HCT116 (cell line): Measurements from ENCODE around the gene RNF114. TPM values are rescaled to one million over a fixed set of nuclear protein-coding genes. Genes with fewer than 3 reads are reported as not detected.

Source experiments
- ATAC-seq: fragments of 200-7000 bp; cut with Tn5 transposase; 2 replicates; pipeline ENCODE4 v1.9.1; 2020; ENCODE audit warnings: mild to moderate bottlenecking, moderate library complexity
- BruUV-seq: library from RNA; stranded (reverse); fragments of 400-500 nt; replicated peaks from 2 replicates; lab custom pipeline; 2021; lab: Mats Ljungman, UMichigan
- CTCF ChIA-PET: fragments of 300-600 bp; sonication (Branson Sonifier 250); formaldehyde crosslinking; loops from one replicate; lab custom pipeline; 2021; ENCODE audit warnings: antibody characterized with exemption; lab: Charles Lee
- POLR2A ChIA-PET: fragments of 300-600, 350-600 bp; sonication (Branson Sonifier 250); formaldehyde crosslinking; loops from one replicate; lab custom pipeline; 2021; ENCODE audit warnings: antibody characterized with exemption; lab: Charles Lee
- RAD21 ChIA-PET, 2 experiments: fragments of 300-600 bp; sonication (Branson Sonifier 250); formaldehyde crosslinking; loops; one replicate each; lab custom pipeline; 2023; ENCODE audit warnings: low total read pairs in 2 of 2; ENCODE audit not compliant: uncharacterized antibody in 2 of 2, unreplicated experiment in 2 of 2, low non-redundant PET in 1 of 2; lab: Charles Lee
- DNase-seq: peaks from one replicate; pipeline ENCODE4 v3.0.0-alpha.2; 2010; ENCODE audit warnings: low read depth, low spot score
- H2AFZ ChIP-seq: fragments of 200-600 bp; shearing (Covaris generic), sonication (generic); 2 replicates; pipeline ENCODE4 v1.6.1; 2017; ENCODE audit warnings: low read depth, mixed run types, mixed read lengths, antibody characterized with exemption, low read length; ENCODE audit not compliant: poor library complexity, severe bottlenecking
- H3K27ac ChIP-seq: 2 replicates; pipeline ENCODE4 v1.5.1; 2012; ENCODE audit warnings: low read depth, low read length
- H3K27me3 ChIP-seq: fragments of 200-600 bp; sonication (generic); 2 replicates; pipeline ENCODE4 v1.6.1; 2016; ENCODE audit warnings: mixed run types, low read length, mixed read lengths; ENCODE audit not compliant: insufficient read depth
- H3K36me3 ChIP-seq, 2 experiments: fragments of 200-500 bp in 1 of 2; fragments of 200-600 bp in 1 of 2; sonication (Bioruptor generic) in 1 of 2; sonication (generic) in 1 of 2; 2 replicates each; pipeline versions ENCODE4 v1.5.1 to v1.6.1; 2014 to 2016; ENCODE audit warnings: low read length in 2 of 2, inconsistent platforms in 1 of 2, mixed read lengths in 1 of 2, mixed run types in 1 of 2; ENCODE audit not compliant: insufficient read depth in 2 of 2, control insufficient read depth in 1 of 2
- H3K4me1 ChIP-seq, 2 experiments: fragments of 200-600 bp in 1 of 2; sonication (generic) in 1 of 2; 2 replicates each; pipeline versions ENCODE4 v1.5.1 to v1.6.1; 2012 to 2017; ENCODE audit warnings: low read length in 2 of 2, inconsistent platforms in 1 of 2, mild to moderate bottlenecking in 1 of 2, mixed read lengths in 1 of 2, mixed run types in 1 of 2, moderate library complexity in 1 of 2; ENCODE audit not compliant: insufficient read depth in 2 of 2, control insufficient read depth in 1 of 2
- H3K4me2 ChIP-seq: fragments of 200-600 bp; sonication (generic); 2 replicates; pipeline ENCODE4 v1.6.1; 2017; ENCODE audit warnings: mixed run types, low read length, mixed read lengths
- H3K4me3 ChIP-seq, 2 experiments: fragments of 200-600 bp in 1 of 2; sonication (generic) in 1 of 2; replicated peaks in 1 of 2; 2 replicates each; pipeline ENCODE4 v1.5.1; 2011 to 2016; ENCODE audit warnings: low read length in 2 of 2, control low read depth in 1 of 2, low read depth in 1 of 2, mild to moderate bottlenecking in 1 of 2, mixed read lengths in 1 of 2, mixed run types in 1 of 2
- H3K79me2 ChIP-seq: fragments of 200-600 bp; sonication (generic); 2 replicates; pipeline ENCODE4 v1.6.1; 2017; ENCODE audit warnings: mild to moderate bottlenecking, mixed run types, low read length, moderate library complexity, mixed read lengths; ENCODE audit not compliant: insufficient read depth
- H3K9ac ChIP-seq: fragments of 200-600 bp; sonication (generic); 2 replicates; pipeline ENCODE4 v1.6.1; 2016; ENCODE audit warnings: low read length, mixed read lengths
- H3K9me2 ChIP-seq: fragments of 200-600 bp; sonication (generic), shearing (Covaris generic); 2 replicates; pipeline ENCODE4 v1.6.1; 2017; ENCODE audit warnings: mixed run types, mild to moderate bottlenecking, moderate library complexity; ENCODE audit not compliant: insufficient read depth
- H3K9me3 ChIP-seq, 2 experiments: fragments of 200-500 bp in 1 of 2; fragments of 200-600 bp in 1 of 2; sonication (Bioruptor generic) in 1 of 2; sonication (generic) in 1 of 2; 2 replicates each; pipeline ENCODE4 v1.6.1; 2014 to 2017; ENCODE audit warnings: low read length in 2 of 2, mixed read lengths in 2 of 2, inconsistent platforms in 1 of 2, low read depth in 1 of 2, mild to moderate bottlenecking in 1 of 2, mixed run types in 1 of 2, moderate library complexity in 1 of 2; ENCODE audit not compliant: control insufficient read depth in 1 of 2, insufficient read depth in 1 of 2
- H4K20me1 ChIP-seq: fragments of 200-600 bp; sonication (generic), shearing (Covaris generic); 2 replicates; pipeline ENCODE4 v1.6.1; 2017; ENCODE audit warnings: mixed run types, mild to moderate bottlenecking, moderate library complexity; ENCODE audit not compliant: insufficient read depth
- CBX3 ChIP-seq: IDR thresholded peaks from 2 replicates; pipeline ENCODE4 v1.6.1; 2012; ENCODE audit warnings: low read depth
- EGR1 ChIP-seq: IDR thresholded peaks from 2 replicates; pipeline ENCODE4 v1.6.1; 2012; ENCODE audit warnings: low read depth
- FOSL1 ChIP-seq: IDR thresholded peaks from 2 replicates; pipeline ENCODE4 v1.6.1; 2012; ENCODE audit warnings: low read depth
- MAX ChIP-seq: IDR thresholded peaks from 2 replicates; pipeline ENCODE4 v1.6.1; 2012
- POLR2AphosphoS5 ChIP-seq: IDR thresholded peaks from 2 replicates; pipeline ENCODE4 v1.6.1; 2011; ENCODE audit warnings: mild to moderate bottlenecking, low read depth, low read length, moderate library complexity
- ZBTB33 ChIP-seq: IDR thresholded peaks from 2 replicates; pipeline ENCODE4 v1.6.1; 2011; ENCODE audit warnings: mild to moderate bottlenecking, low read length, moderate library complexity; ENCODE audit not compliant: insufficient replicate concordance; ENCODE audit errors: extremely low read depth
- intact Hi-C: fragments of 100-400 bp; cut with micrococcal nuclease; formaldehyde crosslinking; loops from 2 replicates; pipeline ENCODE4 v1.10.0; 2022
- total RNA-seq: library from RNA; stranded (reverse); gene quantifications from one replicate; pipeline ENCODE4 v1.2.1, GENCODE V29; 2021; ENCODE audit not compliant: unreplicated experiment

The RNF114 gene
- total RNA-seq, 1 experiment from 2014 or later, result 66.8 TPM

GRCh38 chr20:49948809-49949507 is 12.8 kb downstream of the RNF114 start (continued):
- TF ChIP-seq POLR2AphosphoS5 (no peak), ZBTB33 (no peak), FOSL1 (no peak), CBX3 (no peak), MAX (no peak)

GRCh38 chr20:49951151-49951550 is 15.0 kb downstream of the RNF114 start:
- no peak overlapping the region for H3K4me2 ChIP-seq
- POLR2A ChIA-PET, result no interaction called here
- no TSS peak for BruUV-seq

More at GRCh38 chr20:49951151-49951550, 15.0 kb downstream of the RNF114 start:
- TF ChIP-seq EGR1 (no peak), FOSL1 (peak; percentile 43)
- ChIA-PET RAD21 (no interaction called here), CTCF (no interaction called here)
- Histone ChIP-seq H3K9me2 (no peaks in the 10 kb centered on the region), H3K4me1 (peaks cover 0 to 13% of the 10 kb centered on the region in 2 experiments; a peak in 2 of 4 replicates), H3K27ac (no peak overlapping the region), H3K36me3 (peaks cover 48 to 58% of the 10 kb centered on the region in 2 experiments), H3K4me3 (no peak overlapping the region), H4K20me1 (no peaks in the 10 kb centered on the region), H3K9ac (no peak overlapping the region), H3K79me2 (peaks cover 15% of the 10 kb centered on the region), H3K27me3 (no peaks in the 10 kb centered on the region), H3K9me3 (no peaks in the 10 kb centered on the region), H2AFZ (no peak overlapping the region)
- DNase-seq (no peak), ATAC-seq (no peak)
- intact Hi-C loops, result no loop called here
